Memory B cell (primary cell): Measurements from ENCODE around the gene HNRNPM.
"Not testable (repeated sequence)": the region's sequence is repeated elsewhere in the genome, so short reads cannot be mapped to it uniquely, and the experiment has no call there.

Experiments
- ATAC-seq: fragments of 150-1000 bp; cut with Tn5 transposase; 2 replicates; pipeline ENCODE4 v1.10.0; 2021; ENCODE audit warnings: low read depth, mild to moderate bottlenecking, moderate library complexity
- DNase-seq, 2 donors: peaks; one replicate each; pipeline ENCODE4 v3.0.0; 2022; ENCODE audit warnings: low spot score in 2 of 2
- H3K27ac Mint-ChIP-seq: one replicate; pipeline ENCODE4 v1.8.0; 2022; ENCODE audit warnings: mild to moderate bottlenecking, moderate library complexity, mixed read lengths
- H3K27me3 Mint-ChIP-seq: one replicate; pipeline ENCODE4 v1.8.0; 2022; ENCODE audit warnings: mixed read lengths
- H3K36me3 Mint-ChIP-seq: one replicate; pipeline ENCODE4 v1.8.0; 2022; ENCODE audit warnings: mild to moderate bottlenecking, mixed read lengths
- H3K4me1 Mint-ChIP-seq: one replicate; pipeline ENCODE4 v1.8.0; 2022; ENCODE audit warnings: mixed read lengths
- H3K4me3 Mint-ChIP-seq: one replicate; pipeline ENCODE4 v1.8.0; 2022; ENCODE audit warnings: mild to moderate bottlenecking, moderate library complexity, mixed read lengths
- H3K9me3 Mint-ChIP-seq: one replicate; pipeline ENCODE4 v1.8.0; 2022; ENCODE audit warnings: mixed read lengths

HNRNPM gene

GRCh38 chr19:8444677-8445487 lies at the start of gene HNRNPM:
Gene HNRNPM, plus strand, starts transcription at chr19:8444975. Its CDS starts 24 bp downstream, at chr19:8444999.
- Mint-ChIP-seq H3K9me3 (no peaks in the 10 kb centered on the region), H3K36me3 (peaks cover 7% of the 10 kb centered on the region), H3K27ac (peak within 1 kb of the TSS; percentile 94), H3K4me1 (peaks cover 26% of the 10 kb centered on the region), H3K27me3 (no peaks in the 10 kb centered on the region), H3K4me3 (peak within 1 kb of the TSS; percentile 91)
- ATAC-seq, result peak; percentile 91
- peak; percentile 99 to 100 for DNase-seq

GRCh38 chr19:8395621-8396082 lies 49.1 kb upstream of the HNRNPM start:
- no peak for ATAC-seq
- no peak overlapping the region for H3K27ac Mint-ChIP-seq
- H3K36me3 Mint-ChIP-seq, result peaks cover 11% of the 10 kb centered on the region
- no peak overlapping the region for H3K4me3 Mint-ChIP-seq
- no peak for DNase-seq
- H3K9me3 Mint-ChIP-seq, result no peaks in the 10 kb centered on the region
- H3K4me1 Mint-ChIP-seq, result peaks cover 26% of the 10 kb centered on the region
- H3K27me3 Mint-ChIP-seq, result no peaks in the 10 kb centered on the region

GRCh38 chr19:8396185-8396562 lies 48.6 kb upstream of the HNRNPM start:
- Mint-ChIP-seq H3K27ac (peak overlapping the region; percentile 10), H3K27me3 (no peaks in the 10 kb centered on the region), H3K4me3 (no peak overlapping the region), H3K9me3 (no peaks in the 10 kb centered on the region), H3K4me1 (peaks cover 22% of the 10 kb centered on the region), H3K36me3 (peaks cover 11% of the 10 kb centered on the region)
- ATAC-seq (no peak), DNase-seq (no peak)

- Mint-ChIP-seq H3K27me3 (no peaks in the 10 kb centered on the region), H3K4me1 (peaks cover 20% of the 10 kb centered on the region), H3K36me3 (peaks cover 11% of the 10 kb centered on the region), H3K4me3 (no peak overlapping the region), H3K9me3 (no peaks in the 10 kb centered on the region), H3K27ac (peak overlapping the region; percentile 10)
- ATAC-seq, result peak; percentile 94
- peak; percentile 54 to 62 for DNase-seq
Measured at GRCh38 chr19:8396563-8397203, 48.1 kb upstream of the HNRNPM start.

GRCh38 chr19:8397271-8397670 lies 47.5 kb upstream of the HNRNPM start:
- Mint-ChIP-seq H3K4me1 (peaks cover 18% of the 10 kb centered on the region), H3K9me3 (no peaks in the 10 kb centered on the region), H3K27me3 (no peaks in the 10 kb centered on the region), H3K27ac (no peak overlapping the region), H3K36me3 (peaks cover 11% of the 10 kb centered on the region), H3K4me3 (no peak overlapping the region)
- DNase-seq (no peak), ATAC-seq (no peak)

- DNase-seq (no peak), ATAC-seq (no peak)
- Mint-ChIP-seq H3K4me1 (peaks cover 18% of the 10 kb centered on the region), H3K9me3 (no peaks in the 10 kb centered on the region), H3K4me3 (no peak overlapping the region), H3K27me3 (no peaks in the 10 kb centered on the region), H3K36me3 (peaks cover 11% of the 10 kb centered on the region), H3K27ac (no peak overlapping the region)
Measured at GRCh38 chr19:8397746-8398310, 46.9 kb upstream of the HNRNPM start.

GRCh38 chr19:8398311-8398771 lies 46.4 kb upstream of the HNRNPM start:
- Mint-ChIP-seq H3K9me3 (no peaks in the 10 kb centered on the region), H3K4me1 (peaks cover 18% of the 10 kb centered on the region), H3K36me3 (peaks cover 12% of the 10 kb centered on the region), H3K27me3 (no peaks in the 10 kb centered on the region), H3K4me3 (no peak overlapping the region), H3K27ac (no peak overlapping the region)
- DNase-seq (no peak), ATAC-seq (no peak)

GRCh38 chr19:8399681-8400188 lies 45.0 kb upstream of the HNRNPM start:
- H3K4me3 Mint-ChIP-seq, result no peak overlapping the region
- H3K27ac Mint-ChIP-seq, result no peak overlapping the region
- H3K36me3 Mint-ChIP-seq, result peaks cover 17% of the 10 kb centered on the region
- H3K9me3 Mint-ChIP-seq, result no peaks in the 10 kb centered on the region
- ATAC-seq (no peak), DNase-seq (no peak)
- H3K4me1 Mint-ChIP-seq, result peaks cover 18% of the 10 kb centered on the region
- H3K27me3 Mint-ChIP-seq, result no peaks in the 10 kb centered on the region

GRCh38 chr19:8401981-8402411 lies 42.8 kb upstream of the HNRNPM start:
- peaks cover 16% of the 10 kb centered on the region for H3K36me3 Mint-ChIP-seq
- H3K9me3 Mint-ChIP-seq, result no peaks in the 10 kb centered on the region
- H3K27me3 Mint-ChIP-seq, result no peaks in the 10 kb centered on the region
- ATAC-seq (no peak), DNase-seq (no peak)
- H3K4me1 Mint-ChIP-seq, result peaks cover 7% of the 10 kb centered on the region
- no peak overlapping the region for H3K27ac Mint-ChIP-seq
- H3K4me3 Mint-ChIP-seq, result no peak overlapping the region

- H3K4me3 Mint-ChIP-seq, result no peak overlapping the region
Measured at GRCh38 chr19:8403098-8403819, 41.5 kb upstream of the HNRNPM start.

GRCh38 chr19:8403820-8404109 lies 41.0 kb upstream of the HNRNPM start:
- no peak for DNase-seq

More at GRCh38 chr19:8403098-8403819, 41.5 kb upstream of the HNRNPM start:
- ATAC-seq, result no peak
- no peaks in the 10 kb centered on the region for H3K27me3 Mint-ChIP-seq
- H3K36me3 Mint-ChIP-seq, result peaks cover 13% of the 10 kb centered on the region
- peaks cover 3% of the 10 kb centered on the region for H3K4me1 Mint-ChIP-seq
- H3K27ac Mint-ChIP-seq, result no peak overlapping the region
- no peaks in the 10 kb centered on the region for H3K9me3 Mint-ChIP-seq
- DNase-seq, result no peak

GRCh38 chr19:8404391-8405151 lies 40.2 kb upstream of the HNRNPM start:
- H3K9me3 Mint-ChIP-seq, result no peaks in the 10 kb centered on the region
- peaks cover 12% of the 10 kb centered on the region for H3K36me3 Mint-ChIP-seq
- peaks cover 3% of the 10 kb centered on the region for H3K4me1 Mint-ChIP-seq
- no peak overlapping the region for H3K4me3 Mint-ChIP-seq
- H3K27me3 Mint-ChIP-seq, result no peaks in the 10 kb centered on the region
- ATAC-seq (no peak), DNase-seq (no peak)
- H3K27ac Mint-ChIP-seq, result no peak overlapping the region

More at GRCh38 chr19:8403820-8404109, 41.0 kb upstream of the HNRNPM start:
- Mint-ChIP-seq H3K36me3 (peaks cover 13% of the 10 kb centered on the region), H3K27ac (no peak overlapping the region), H3K9me3 (no peaks in the 10 kb centered on the region), H3K27me3 (no peaks in the 10 kb centered on the region), H3K4me3 (no peak overlapping the region), H3K4me1 (peaks cover 3% of the 10 kb centered on the region)
- ATAC-seq, result no peak

- not testable (repeated sequence) for H3K27me3 Mint-ChIP-seq, ATAC-seq, H3K4me1 Mint-ChIP-seq, H3K27ac Mint-ChIP-seq, H3K9me3 Mint-ChIP-seq, DNase-seq, H3K4me3 Mint-ChIP-seq, H3K36me3 Mint-ChIP-seq
Measured at GRCh38 chr19:8410718-8411117, 34.1 kb upstream of the HNRNPM start.
